Tibial nerve (tissue), 4 donors: Measurements from ENCODE around the gene DHDH. TPM values are rescaled to one million over a fixed set of nuclear protein-coding genes. Genes with fewer than 3 reads are reported as not detected.

Experiments used
- DNase-seq, 2 donors: peaks; one replicate each; pipeline ENCODE4 v3.0.0-alpha.2; 2019; ENCODE audit warnings: low spot score in 2 of 2
- H3K27ac ChIP-seq, 4 donors: fragments of 200-600 bp; sonication (generic) in 3 of 4; one replicate each; pipeline ENCODE4 v1.5.1; 2017 to 2019; ENCODE audit warnings: mild to moderate bottlenecking in 1 of 4
- H3K27me3 ChIP-seq, 2 donors: fragments of 200-600 bp; sonication (generic) in 1 of 2; one replicate each; pipeline versions ENCODE4 v1.5.1 to v1.6.0; 2017 to 2019
- H3K36me3 ChIP-seq, 3 donors: fragments of 200-600 bp; sonication (generic); one replicate each; pipeline ENCODE4 v1.5.1; 2018 to 2019
- H3K4me1 ChIP-seq, 4 donors: fragments of 200-600 bp; sonication (generic) in 3 of 4; one replicate each; pipeline ENCODE4 v1.5.1; 2017 to 2019
- H3K4me3 ChIP-seq, 4 donors: fragments of 200-600 bp; sonication (generic) in 3 of 4; one replicate each; pipeline ENCODE4 v1.5.1; 2017 to 2019; ENCODE audit warnings: mild to moderate bottlenecking in 1 of 4, moderate library complexity in 1 of 4
- H3K9me3 ChIP-seq, 4 donors: fragments of 200-600 bp; sonication (generic) in 3 of 4; one replicate each; pipeline ENCODE4 v1.5.1; 2017 to 2019
- CTCF ChIP-seq, 5 experiments: fragments of 200-600 bp in 3 of 5; fragments of 450-650 bp in 2 of 5; sonication (generic) in 3 of 5; IDR thresholded peaks; one replicate each; pipeline ENCODE4 v1.5.1; 2016 to 2019; ENCODE audit warnings: antibody characterized with exemption in 5 of 5, mild to moderate bottlenecking in 3 of 5, moderate library complexity in 2 of 5
- EP300 ChIP-seq, 2 donors: sonication (generic); formaldehyde crosslinking; IDR thresholded peaks; one replicate each; pipeline ENCODE4 v1.6.1; 2017; ENCODE audit warnings: antibody characterized with exemption in 2 of 2, mild to moderate bottlenecking in 1 of 2
- POLR2A ChIP-seq, 2 donors: fragments of 450-650 bp; IDR thresholded peaks; one replicate each; pipeline ENCODE4 v1.6.1; 2017; ENCODE audit warnings: antibody characterized with exemption in 2 of 2, mild to moderate bottlenecking in 2 of 2, moderate library complexity in 2 of 2
- WGBS, 2 donors: methylation state at CpG; one replicate each; pipeline ENCODE4 v1.1.5; 2018; 5-methylcytosine and 5-hydroxymethylcytosine counted together
- total RNA-seq, 4 donors: library from RNA; depleted of rRNA; stranded (reverse); fragments of >200 nt; gene quantifications; one replicate each; pipeline ENCODE4 v1.1.0, GENCODE V29; 2016

Gene DHDH
- total RNA-seq, 4 donors from 2014 or later = 1.2 TPM; not detected in 3

GRCh38 chr19:48958006-48958405 is 24.5 kb downstream of the DHDH start:
- no peak for DNase-seq
- TF ChIP-seq CTCF (IDR thresholded peaks at IDR 0.05) = no peak
- no peak for TF ChIP-seq EP300 (IDR thresholded peaks at IDR 0.05)
- TF ChIP-seq POLR2A (IDR thresholded peaks at IDR 0.05) = no peak
- H3K36me3 ChIP-seq = peaks cover 0 to 23% (median 0%) of the 10 kb centered on the region in 3 donors
- no peaks in the 10 kb centered on the region for H3K27me3 ChIP-seq
- WGBS, 2 donors = 97% methylated on average over 8 of the region's 8 CpGs
- no peak overlapping the region for H3K4me3 ChIP-seq
- no peaks in the 10 kb centered on the region for H3K9me3 ChIP-seq
- peaks cover 0 to 34% (median 18%) of the 10 kb centered on the region in 4 donors for H3K4me1 ChIP-seq
- H3K27ac ChIP-seq = no peak overlapping the region

GRCh38 chr19:48959341-48960239 is 26.1 kb downstream of the DHDH start:
- peaks cover 0 to 43% (median 32%) of the 10 kb centered on the region in 4 donors for H3K4me1 ChIP-seq
- no peaks in the 10 kb centered on the region for H3K9me3 ChIP-seq
- 79 to 80% methylated on average over 16 of the region's 16 CpGs for WGBS, 2 donors
- peaks cover 0 to 23% (median 0%) of the 10 kb centered on the region in 3 donors for H3K36me3 ChIP-seq
- TF ChIP-seq CTCF (IDR thresholded peaks at IDR 0.05) (no peak), POLR2A (IDR thresholded peaks at IDR 0.05) (no peak), EP300 (IDR thresholded peaks at IDR 0.05) (no peak)
- H3K27me3 ChIP-seq = no peaks in the 10 kb centered on the region
- H3K4me3 ChIP-seq = no peak overlapping the region
- peak overlapping the region in 1 of 4 donors; percentile 92 for H3K27ac ChIP-seq
- DNase-seq = no peak

GRCh38 chr19:48961051-48961649 is 27.7 kb downstream of the DHDH start:
- H3K4me3 ChIP-seq = no peak overlapping the region
- H3K36me3 ChIP-seq = peaks cover 0 to 24% (median 0%) of the 10 kb centered on the region in 3 donors
- DNase-seq = no peak
- no peaks in the 10 kb centered on the region for H3K27me3 ChIP-seq
- H3K9me3 ChIP-seq = no peaks in the 10 kb centered on the region
- TF ChIP-seq EP300 (IDR thresholded peaks at IDR 0.05) (no peak), CTCF (IDR thresholded peaks at IDR 0.05) (no peak), POLR2A (IDR thresholded peaks at IDR 0.05) (no peak)
- H3K27ac ChIP-seq = peak overlapping the region in 2 of 4 donors; percentile 92 to 97
- WGBS, 2 donors = 80 to 82% methylated on average over 19 of the region's 19 CpGs
- H3K4me1 ChIP-seq = peaks cover 0 to 36% (median 24%) of the 10 kb centered on the region in 4 donors

GRCh38 chr19:48961673-48962028 is 28.2 kb downstream of the DHDH start:
- H3K27me3 ChIP-seq = no peaks in the 10 kb centered on the region
- no peak for DNase-seq
- WGBS, 2 donors = 78 to 79% methylated on average over 12 of the region's 12 CpGs
- H3K9me3 ChIP-seq = no peaks in the 10 kb centered on the region
- peak overlapping the region; percentile 92 to 97 (median 96) for H3K27ac ChIP-seq
- peaks cover 0 to 38% (median 27%) of the 10 kb centered on the region in 4 donors for H3K4me1 ChIP-seq
- H3K4me3 ChIP-seq = no peak overlapping the region
- no peak for TF ChIP-seq CTCF (IDR thresholded peaks at IDR 0.05)
- no peak for TF ChIP-seq EP300 (IDR thresholded peaks at IDR 0.05)
- no peak for TF ChIP-seq POLR2A (IDR thresholded peaks at IDR 0.05)
- peaks cover 0 to 25% (median 0%) of the 10 kb centered on the region in 3 donors for H3K36me3 ChIP-seq
